Measurements from ENCODE around the gene PTPRN2. TPM values are rescaled to one million over a fixed set of nuclear protein-coding genes. Genes with fewer than 3 reads are reported as not detected.

The PTPRN2 gene
- total RNA-seq, 1 experiment from 2014 or later = 2.1 TPM

DNA sequence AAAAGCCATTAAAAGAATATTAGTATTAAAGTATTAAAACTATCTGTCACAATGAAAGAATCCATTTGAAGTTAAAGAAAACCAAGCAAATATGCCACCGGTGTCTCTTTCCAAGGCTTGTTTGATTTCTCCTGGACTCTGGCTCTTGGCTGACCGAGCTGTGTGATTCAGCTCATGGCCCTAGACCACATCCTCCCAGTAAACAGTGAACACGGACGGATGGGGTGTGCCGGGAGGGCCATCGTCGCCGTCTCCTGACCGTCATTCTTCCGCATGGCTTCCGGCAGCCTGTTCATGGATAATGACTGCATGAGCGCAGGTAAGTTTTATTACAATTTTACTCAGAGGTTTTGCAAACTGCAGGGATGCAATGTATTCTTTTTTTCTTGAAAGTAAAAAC, 1032.3 kb downstream of the PTPRN2 start:
- no peaks in the 10 kb centered on the region for H3K36me3 ChIP-seq (ENCODE audit: control insufficient read depth in 1 of 2, insufficient read depth in 2 of 2, low read length in 2 of 2)
- no peaks in the 10 kb centered on the region for H3K4me1 ChIP-seq (ENCODE audit: control insufficient read depth in 1 of 2, insufficient read depth in 2 of 2, low read length in 2 of 2)
- no peaks in the 10 kb centered on the region for H4K20me1 ChIP-seq (ENCODE audit: insufficient read depth)
- no peaks in the 10 kb centered on the region for H3K9me2 ChIP-seq (ENCODE audit: insufficient read depth)
- no peak overlapping the region for H3K27ac ChIP-seq (ENCODE audit: low read depth, low read length)
- no peak overlapping the region for H3K9ac ChIP-seq (ENCODE audit: low read length)
- intact Hi-C loops (cut with micrococcal nuclease) = no loop called here
- DNase-seq (ENCODE audit: low read depth, low spot score) (no peak), ATAC-seq (no peak)
- H3K27me3 ChIP-seq (ENCODE audit: insufficient read depth, low read length) = no peaks in the 10 kb centered on the region
- ChIA-PET RAD21 (ENCODE audit: low non-redundant PET in 1 of 2, low total read pairs in 2 of 2, uncharacterized antibody in 2 of 2, unreplicated experiment in 2 of 2) (no interaction called here), CTCF (no interaction called here), POLR2A (no interaction called here)
- H3K9me3 ChIP-seq (ENCODE audit: control insufficient read depth in 1 of 2, insufficient read depth in 1 of 2, low read depth in 1 of 2, low read length in 2 of 2) = no peaks in the 10 kb centered on the region
- H3K79me2 ChIP-seq (ENCODE audit: insufficient read depth, low read length) = no peaks in the 10 kb centered on the region
- no TSS peak for BruUV-seq (replicated peaks)
- H2AFZ ChIP-seq (ENCODE audit: low read depth, low read length, poor library complexity, severe bottlenecking) = no peak overlapping the region
- H3K4me2 ChIP-seq (ENCODE audit: low read length) = no peak overlapping the region
- H3K4me3 ChIP-seq (replicated peaks in 1 of 2; ENCODE audit: low read depth in 1 of 2, low read length in 2 of 2) = no peak overlapping the region
- TF ChIP-seq YY1 (IDR thresholded peaks at IDR 0.05; ENCODE audit: extremely low read depth, insufficient replicate concordance, low read depth, low read length) = no peak

DNA sequence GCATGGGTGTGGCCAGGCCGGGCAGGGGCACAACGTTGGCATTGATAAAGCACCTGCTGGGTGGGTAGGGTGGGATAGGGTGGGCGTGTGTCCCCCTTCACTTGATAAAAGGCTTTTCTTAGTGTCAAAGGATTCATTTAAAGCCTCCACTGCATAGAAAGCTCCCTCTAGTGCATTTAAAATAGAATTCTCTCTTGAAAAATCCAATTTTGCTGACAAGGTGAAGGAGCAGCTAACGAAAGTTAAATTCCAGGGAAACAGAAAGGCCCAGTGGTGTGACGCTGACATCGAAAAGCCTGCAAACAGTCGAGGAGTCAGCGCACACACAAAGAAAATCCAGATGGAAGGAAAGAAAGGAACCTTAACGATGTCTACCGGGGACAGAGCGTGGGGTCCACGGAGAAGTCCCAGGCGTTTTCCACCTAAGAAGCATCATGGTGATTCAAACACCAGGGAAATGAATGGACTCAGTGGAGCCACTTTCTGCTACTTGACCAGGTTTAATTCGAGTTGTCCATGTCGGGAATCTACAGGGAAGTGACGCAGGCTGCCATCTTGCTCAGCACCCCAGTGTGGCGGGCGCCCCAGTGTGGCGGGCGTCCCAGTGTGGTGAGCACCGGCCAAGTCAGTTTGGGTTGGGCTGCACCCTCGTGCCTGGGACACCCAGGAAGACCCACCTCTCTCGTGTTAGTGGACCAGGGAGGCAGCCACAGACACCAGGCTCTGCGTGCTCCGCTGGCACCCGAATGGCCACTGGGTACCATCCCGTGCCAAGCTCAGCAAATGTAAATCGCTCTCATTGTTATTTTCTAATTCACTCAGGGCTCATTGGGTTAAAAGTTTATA, 1033.0 kb downstream of the PTPRN2 start:
- Histone ChIP-seq H3K27me3 (ENCODE audit: insufficient read depth, low read length) (no peaks in the 10 kb centered on the region), H3K79me2 (ENCODE audit: insufficient read depth, low read length) (no peaks in the 10 kb centered on the region), H3K9me2 (ENCODE audit: insufficient read depth) (no peaks in the 10 kb centered on the region), H2AFZ (ENCODE audit: low read depth, low read length, poor library complexity, severe bottlenecking) (no peak overlapping the region), H3K27ac (ENCODE audit: low read depth, low read length) (no peak overlapping the region), H3K9me3 (ENCODE audit: control insufficient read depth in 1 of 2, insufficient read depth in 1 of 2, low read depth in 1 of 2, low read length in 2 of 2) (no peaks in the 10 kb centered on the region), H3K4me3 (replicated peaks in 1 of 2; ENCODE audit: low read depth in 1 of 2, low read length in 2 of 2) (no peak overlapping the region), H3K9ac (ENCODE audit: low read length) (no peak overlapping the region), H3K36me3 (ENCODE audit: control insufficient read depth in 1 of 2, insufficient read depth in 2 of 2, low read length in 2 of 2) (no peaks in the 10 kb centered on the region), H3K4me2 (ENCODE audit: low read length) (no peak overlapping the region), H4K20me1 (ENCODE audit: insufficient read depth) (no peaks in the 10 kb centered on the region), H3K4me1 (ENCODE audit: control insufficient read depth in 1 of 2, insufficient read depth in 2 of 2, low read length in 2 of 2) (no peaks in the 10 kb centered on the region)
- DNase-seq (ENCODE audit: low read depth, low spot score) = no peak
- ChIA-PET POLR2A (no interaction called here), RAD21 (ENCODE audit: low non-redundant PET in 1 of 2, low total read pairs in 2 of 2, uncharacterized antibody in 2 of 2, unreplicated experiment in 2 of 2) (no interaction called here), CTCF (no interaction called here)
- BruUV-seq (replicated peaks) = no TSS peak
- ATAC-seq = no peak
- intact Hi-C loops (cut with micrococcal nuclease) = no loop called here
- no peak for TF ChIP-seq SRF (IDR thresholded peaks at IDR 0.05; ENCODE audit: low read depth)
- TF ChIP-seq, protein P1, sequence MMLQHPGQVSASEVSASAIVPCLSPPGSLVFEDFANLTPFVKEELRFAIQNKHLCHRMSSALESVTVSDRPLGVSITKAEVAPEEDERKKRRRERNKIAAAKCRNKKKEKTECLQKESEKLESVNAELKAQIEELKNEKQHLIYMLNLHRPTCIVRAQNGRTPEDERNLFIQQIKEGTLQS (IDR thresholded peaks at IDR 0.05) = no peak
- no peak for TF ChIP-seq ELF1 (IDR thresholded peaks at IDR 0.05; ENCODE audit: borderline replicate concordance, low read depth)
- TF ChIP-seq JUND (IDR thresholded peaks at IDR 0.05) = no peak
- TF ChIP-seq POLR2AphosphoS5 (IDR thresholded peaks at IDR 0.05; ENCODE audit: low read depth, low read length) = no peak
- TF ChIP-seq, protein P2, sequence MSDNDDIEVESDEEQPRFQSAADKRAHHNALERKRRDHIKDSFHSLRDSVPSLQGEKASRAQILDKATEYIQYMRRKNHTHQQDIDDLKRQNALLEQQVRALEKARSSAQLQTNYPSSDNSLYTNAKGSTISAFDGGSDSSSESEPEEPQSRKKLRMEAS (IDR thresholded peaks at IDR 0.05) = no peak
- no peak for TF ChIP-seq EZH2 (IDR thresholded peaks at IDR 0.05)
- TF ChIP-seq, protein P3, sequence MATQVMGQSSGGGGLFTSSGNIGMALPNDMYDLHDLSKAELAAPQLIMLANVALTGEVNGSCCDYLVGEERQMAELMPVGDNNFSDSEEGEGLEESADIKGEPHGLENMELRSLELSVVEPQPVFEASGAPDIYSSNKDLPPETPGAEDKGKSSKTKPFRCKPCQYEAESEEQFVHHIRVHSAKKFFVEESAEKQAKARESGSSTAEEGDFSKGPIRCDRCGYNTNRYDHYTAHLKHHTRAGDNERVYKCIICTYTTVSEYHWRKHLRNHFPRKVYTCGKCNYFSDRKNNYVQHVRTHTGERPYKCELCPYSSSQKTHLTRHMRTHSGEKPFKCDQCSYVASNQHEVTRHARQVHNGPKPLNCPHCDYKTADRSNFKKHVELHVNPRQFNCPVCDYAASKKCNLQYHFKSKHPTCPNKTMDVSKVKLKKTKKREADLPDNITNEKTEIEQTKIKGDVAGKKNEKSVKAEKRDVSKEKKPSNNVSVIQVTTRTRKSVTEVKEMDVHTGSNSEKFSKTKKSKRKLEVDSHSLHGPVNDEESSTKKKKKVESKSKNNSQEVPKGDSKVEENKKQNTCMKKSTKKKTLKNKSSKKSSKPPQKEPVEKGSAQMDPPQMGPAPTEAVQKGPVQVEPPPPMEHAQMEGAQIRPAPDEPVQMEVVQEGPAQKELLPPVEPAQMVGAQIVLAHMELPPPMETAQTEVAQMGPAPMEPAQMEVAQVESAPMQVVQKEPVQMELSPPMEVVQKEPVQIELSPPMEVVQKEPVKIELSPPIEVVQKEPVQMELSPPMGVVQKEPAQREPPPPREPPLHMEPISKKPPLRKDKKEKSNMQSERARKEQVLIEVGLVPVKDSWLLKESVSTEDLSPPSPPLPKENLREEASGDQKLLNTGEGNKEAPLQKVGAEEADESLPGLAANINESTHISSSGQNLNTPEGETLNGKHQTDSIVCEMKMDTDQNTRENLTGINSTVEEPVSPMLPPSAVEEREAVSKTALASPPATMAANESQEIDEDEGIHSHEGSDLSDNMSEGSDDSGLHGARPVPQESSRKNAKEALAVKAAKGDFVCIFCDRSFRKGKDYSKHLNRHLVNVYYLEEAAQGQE (IDR thresholded peaks at IDR 0.05; ENCODE audit: low read depth) = no peak
- TF ChIP-seq POLR2A (IDR thresholded peaks at IDR 0.05; ENCODE audit: borderline replicate concordance, extremely low read depth, insufficient read depth, insufficient read length) = no peak
- no peak for TF ChIP-seq TCF7L2 (IDR thresholded peaks at IDR 0.05; ENCODE audit: borderline replicate concordance, extremely low read depth, insufficient read depth, insufficient read length)
- TF ChIP-seq YY1 (IDR thresholded peaks at IDR 0.05; ENCODE audit: extremely low read depth, insufficient replicate concordance, low read depth, low read length) = no peak
- TF ChIP-seq, protein P4, sequence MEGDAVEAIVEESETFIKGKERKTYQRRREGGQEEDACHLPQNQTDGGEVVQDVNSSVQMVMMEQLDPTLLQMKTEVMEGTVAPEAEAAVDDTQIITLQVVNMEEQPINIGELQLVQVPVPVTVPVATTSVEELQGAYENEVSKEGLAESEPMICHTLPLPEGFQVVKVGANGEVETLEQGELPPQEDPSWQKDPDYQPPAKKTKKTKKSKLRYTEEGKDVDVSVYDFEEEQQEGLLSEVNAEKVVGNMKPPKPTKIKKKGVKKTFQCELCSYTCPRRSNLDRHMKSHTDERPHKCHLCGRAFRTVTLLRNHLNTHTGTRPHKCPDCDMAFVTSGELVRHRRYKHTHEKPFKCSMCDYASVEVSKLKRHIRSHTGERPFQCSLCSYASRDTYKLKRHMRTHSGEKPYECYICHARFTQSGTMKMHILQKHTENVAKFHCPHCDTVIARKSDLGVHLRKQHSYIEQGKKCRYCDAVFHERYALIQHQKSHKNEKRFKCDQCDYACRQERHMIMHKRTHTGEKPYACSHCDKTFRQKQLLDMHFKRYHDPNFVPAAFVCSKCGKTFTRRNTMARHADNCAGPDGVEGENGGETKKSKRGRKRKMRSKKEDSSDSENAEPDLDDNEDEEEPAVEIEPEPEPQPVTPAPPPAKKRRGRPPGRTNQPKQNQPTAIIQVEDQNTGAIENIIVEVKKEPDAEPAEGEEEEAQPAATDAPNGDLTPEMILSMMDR (IDR thresholded peaks at IDR 0.05 in 2 of 3, conservative IDR thresholded peaks at IDR 0.05 in 1 of 3; ENCODE audit: borderline replicate concordance in 1 of 3, insufficient read depth in 1 of 3, low read depth in 2 of 3, low read length in 2 of 3) = no peak
- TF ChIP-seq EGR1 (IDR thresholded peaks at IDR 0.05; ENCODE audit: low read depth) = no peak
- TF ChIP-seq SIN3A (IDR thresholded peaks at IDR 0.05; ENCODE audit: low read depth) = no peak
